GM18519 (cell line): ENCODE data around the gene SLC4A8.

ENCODE experiments used
- ATAC-seq: cut with Tn5 transposase; IDR thresholded peaks from one replicate; pipeline ENCODE4 v1.9.1; 2021; ENCODE audit warnings: mild to moderate bottlenecking, moderate library complexity; ENCODE audit not compliant: unreplicated experiment, low FRiP score

Gene SLC4A8

DNA sequence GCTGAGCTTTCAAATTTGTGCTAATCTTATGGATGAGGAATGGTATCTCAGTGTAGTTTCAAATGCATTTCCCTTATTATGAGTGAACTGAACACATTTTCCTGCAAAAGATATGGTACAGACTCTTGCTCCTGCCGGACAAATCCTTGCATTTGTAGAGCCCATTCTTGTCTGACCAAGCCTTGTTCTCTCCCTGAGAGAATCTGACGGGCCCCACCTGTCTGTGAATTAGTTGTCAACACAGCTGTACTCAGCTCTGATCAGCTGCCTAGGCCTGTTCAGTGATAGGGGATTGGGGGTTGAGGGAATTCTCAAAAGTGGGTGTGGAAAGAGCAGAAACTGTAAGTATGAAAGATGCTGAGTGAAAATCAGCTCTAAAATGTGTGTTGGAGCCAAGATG is 123.6 kb downstream of the SLC4A8 start:
- ATAC-seq: no peak

DNA sequence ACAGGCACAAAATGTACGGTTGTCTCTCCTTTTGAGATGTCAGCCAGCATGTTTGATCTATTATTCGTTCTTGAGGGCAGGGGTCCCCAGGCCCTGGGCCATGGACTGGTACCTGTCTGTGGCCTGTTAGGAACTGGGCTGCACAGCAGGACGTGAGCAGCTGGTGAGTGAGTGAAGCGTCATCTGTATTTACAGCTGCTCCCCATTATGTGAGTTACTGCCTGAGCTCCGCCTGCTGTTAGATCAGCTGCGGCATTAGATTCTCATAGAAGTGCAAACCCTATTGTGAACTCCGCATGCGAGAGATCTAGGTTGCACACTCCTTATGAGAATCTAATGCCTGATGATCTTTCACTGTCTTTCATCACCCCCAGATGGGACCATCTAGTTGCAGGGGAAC is 125.0 kb downstream of the SLC4A8 start:
- no peak for ATAC-seq
